ENCODE data around the gene CNN3.

The CNN3 gene

DNA sequence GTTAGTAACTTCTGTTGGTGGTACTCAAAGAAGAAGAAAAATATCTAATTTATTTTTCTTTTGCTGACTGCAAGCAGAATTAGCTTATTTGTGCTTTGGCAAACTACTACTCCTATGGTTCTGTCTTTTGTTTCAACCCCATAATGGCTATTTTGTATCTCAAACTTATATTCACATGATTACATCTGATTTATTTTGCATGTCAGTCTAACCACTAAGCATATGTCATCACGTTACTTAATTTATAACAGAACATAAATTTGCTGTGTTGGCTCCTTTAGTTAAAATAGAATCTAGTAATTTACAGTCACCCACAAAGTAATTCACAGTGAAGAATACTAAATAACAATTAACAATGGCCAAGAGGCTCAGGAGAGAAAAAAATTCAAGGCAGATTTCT lies 39.1 kb upstream of the CNN3 start:
- no peak for DNase-seq (ENCODE audit: low read depth)
- TF ChIP-seq CTCF (conservative IDR thresholded peaks at IDR 0.05; ENCODE audit: low read depth, low read length): no peak
- H3K4me3 ChIP-seq (ENCODE audit: low read length): no peak overlapping the region

DNA sequence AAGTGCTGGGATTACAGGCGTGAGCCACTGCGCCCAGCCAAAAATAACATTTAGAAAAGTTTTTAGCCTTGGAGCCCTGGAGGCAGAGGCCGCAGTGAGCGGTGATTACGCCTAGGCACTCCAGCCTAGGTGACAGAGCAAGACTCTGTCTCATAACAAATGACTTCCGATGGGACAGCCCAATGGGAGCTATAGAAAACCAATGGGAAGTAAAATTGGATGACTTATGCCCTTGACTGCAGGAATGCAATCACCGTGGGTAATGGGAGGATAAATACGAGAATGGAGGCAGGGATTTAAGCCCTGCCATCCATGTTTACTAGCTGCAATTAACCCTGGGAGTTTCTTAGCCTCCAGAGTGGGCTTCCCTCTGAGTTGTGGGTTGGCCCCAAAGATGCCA lies 37.0 kb upstream of the CNN3 start:
- TF ChIP-seq CTCF (conservative IDR thresholded peaks at IDR 0.05; ENCODE audit: low read depth, low read length): no peak
- H3K4me3 ChIP-seq (ENCODE audit: low read length): no peak overlapping the region
- DNase-seq (ENCODE audit: low read depth): no peak

DNA sequence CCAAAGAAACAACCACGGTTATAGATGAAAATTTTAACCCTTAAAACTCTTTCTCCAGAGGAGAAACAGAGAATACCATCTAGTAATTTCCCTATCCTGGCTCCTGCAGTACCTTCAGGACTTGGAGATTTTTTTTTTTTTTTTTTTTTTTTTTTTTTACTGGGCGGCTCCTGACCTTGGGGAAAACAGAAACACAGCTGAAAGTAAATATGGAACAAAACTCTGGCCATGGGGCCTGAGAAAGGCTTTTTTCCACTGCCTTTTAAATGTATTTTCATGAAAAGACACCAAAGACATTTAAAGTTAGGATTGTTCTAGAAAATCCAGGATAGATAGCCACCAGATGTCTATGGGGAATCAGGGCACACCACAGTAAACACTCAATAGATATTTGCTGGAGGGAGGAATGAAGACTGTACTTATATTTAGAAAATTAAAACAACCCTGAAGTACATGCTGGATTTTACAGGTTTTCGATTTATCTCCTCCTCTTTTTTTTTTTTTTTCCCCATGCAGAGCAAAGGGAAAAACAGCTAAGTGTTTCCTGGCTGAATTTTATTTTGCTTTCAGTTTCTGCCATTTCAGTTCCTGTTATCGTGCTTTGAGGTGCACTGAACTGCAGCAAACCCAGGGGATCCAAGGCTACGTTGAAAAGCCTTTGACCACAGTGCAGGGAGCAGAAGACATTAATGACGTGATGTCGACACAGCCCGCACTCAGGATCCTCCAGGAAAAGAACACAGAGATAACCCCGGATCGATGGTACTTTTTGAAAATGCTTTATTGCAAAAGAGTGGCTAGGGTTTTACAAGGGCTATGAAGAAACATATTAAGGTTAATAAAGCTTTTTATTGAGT lies 35.7 kb upstream of the CNN3 start:
- no peak overlapping the region for H3K4me3 ChIP-seq (ENCODE audit: low read length)
- DNase-seq (ENCODE audit: low read depth): no peak
- no peak for TF ChIP-seq CTCF (conservative IDR thresholded peaks at IDR 0.05; ENCODE audit: low read depth, low read length)

DNA sequence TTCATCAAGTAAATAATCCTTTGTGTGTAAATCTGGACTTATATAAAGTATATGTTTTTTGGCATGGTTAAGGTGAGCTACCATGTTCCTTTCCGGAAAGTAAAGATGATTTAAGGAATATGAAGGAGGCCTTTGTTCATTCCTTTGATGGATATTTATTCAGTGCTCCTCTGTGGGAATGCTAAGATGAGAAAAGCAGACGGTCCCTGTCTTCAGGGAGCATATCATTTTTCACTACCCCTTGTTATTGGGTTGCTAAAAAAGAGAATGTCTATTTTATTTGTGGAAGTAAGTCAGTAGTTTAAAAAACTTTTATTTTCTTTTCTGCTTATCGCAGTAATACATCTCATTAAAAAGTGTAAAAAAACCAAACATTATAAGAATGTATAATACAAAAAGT lies 35.1 kb upstream of the CNN3 start:
- no peak for TF ChIP-seq CTCF (conservative IDR thresholded peaks at IDR 0.05; ENCODE audit: low read depth, low read length)
- no peak overlapping the region for H3K4me3 ChIP-seq (ENCODE audit: low read length)
- no peak for DNase-seq (ENCODE audit: low read depth)

- TF ChIP-seq CTCF (conservative IDR thresholded peaks at IDR 0.05; ENCODE audit: low read depth, low read length): no peak
- no peak overlapping the region for H3K4me3 ChIP-seq (ENCODE audit: low read length)
- no peak for DNase-seq (ENCODE audit: low read depth)
Measured at GRCh38 chr1:94961582-94961981, 34.7 kb upstream of the CNN3 start.

- no peak overlapping the region for H3K4me3 ChIP-seq (ENCODE audit: low read length)
- DNase-seq (ENCODE audit: low read depth): no peak
- TF ChIP-seq CTCF (conservative IDR thresholded peaks at IDR 0.05; ENCODE audit: low read depth, low read length): no peak
Measured at GRCh38 chr1:94958081-94958480, 31.2 kb upstream of the CNN3 start.

Measured in retinal pigment epithelial cell (primary cell).